ENCODE data around the gene LMX1B.

DNA sequence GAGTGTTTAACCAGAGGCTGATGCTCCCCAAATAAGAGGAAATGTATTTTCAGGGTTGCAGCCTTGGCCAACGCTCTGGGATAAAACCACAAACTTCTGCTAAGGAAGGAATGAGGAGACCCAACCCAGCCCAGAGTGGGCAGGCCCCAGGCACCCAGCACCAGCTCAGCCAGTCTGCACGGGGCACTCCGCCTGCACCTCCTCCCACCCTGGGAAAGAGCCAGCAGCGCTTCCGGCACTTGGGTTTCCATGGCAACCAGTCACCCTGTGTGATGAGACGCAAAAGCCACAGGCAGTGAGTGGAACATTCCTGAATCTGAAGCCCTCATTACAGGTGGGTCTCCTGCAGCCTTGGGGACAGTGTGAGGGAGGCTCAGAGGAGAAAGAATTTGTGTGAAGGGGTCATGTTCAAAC lies 105.9 kb downstream of the LMX1B start:
- TF ChIP-seq ZNF561 (tag by site-specific recombination; IDR thresholded peaks at IDR 0.05; ENCODE audit: borderline replicate concordance) (no peak), ZSCAN18 (tag by site-specific recombination; IDR thresholded peaks at IDR 0.05) (no peak), ZNF654 (tag by site-specific recombination; IDR thresholded peaks at IDR 0.05; ENCODE audit: low read depth) (no peak), HOXA7 (CRISPR knock-in tag; IDR thresholded peaks at IDR 0.05; ENCODE audit: borderline replicate concordance) (no peak), CTCF (tag by site-specific recombination; IDR thresholded peaks at IDR 0.05) (no peak), REST (tag by site-specific recombination; IDR thresholded peaks at IDR 0.05) (no peak), ZNF76 (tag by site-specific recombination; IDR thresholded peaks at IDR 0.05; ENCODE audit: borderline replicate concordance, low read depth) (no peak), GLI4 (tag by site-specific recombination; IDR thresholded peaks at IDR 0.05) (no peak), ZNF544 (tag by site-specific recombination; IDR thresholded peaks at IDR 0.05) (no peak), ZNF677 (tag by site-specific recombination; IDR thresholded peaks at IDR 0.05) (no peak)
- TF ChIP-seq, protein P1, sequence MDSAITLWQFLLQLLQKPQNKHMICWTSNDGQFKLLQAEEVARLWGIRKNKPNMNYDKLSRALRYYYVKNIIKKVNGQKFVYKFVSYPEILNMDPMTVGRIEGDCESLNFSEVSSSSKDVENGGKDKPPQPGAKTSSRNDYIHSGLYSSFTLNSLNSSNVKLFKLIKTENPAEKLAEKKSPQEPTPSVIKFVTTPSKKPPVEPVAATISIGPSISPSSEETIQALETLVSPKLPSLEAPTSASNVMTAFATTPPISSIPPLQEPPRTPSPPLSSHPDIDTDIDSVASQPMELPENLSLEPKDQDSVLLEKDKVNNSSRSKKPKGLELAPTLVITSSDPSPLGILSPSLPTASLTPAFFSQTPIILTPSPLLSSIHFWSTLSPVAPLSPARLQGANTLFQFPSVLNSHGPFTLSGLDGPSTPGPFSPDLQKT (IDR thresholded peaks at IDR 0.05; ENCODE audit: borderline replicate concordance, low read depth, low read length) = no peak

Data from HEK293 (cell line).